Measurements from ENCODE around the gene LRRC8D.

The LRRC8D gene

GRCh38 chr1:89800718-89801117 is 20.1 kb upstream of the LRRC8D start:
- no peak for TF ChIP-seq CTCF (IDR thresholded peaks at IDR 0.05; ENCODE audit: low read depth, low read length, missing control alignments)
- no peak overlapping the region for H3K4me3 ChIP-seq (ENCODE audit: low read depth, low read length)
- no peak for DNase-seq (ENCODE audit: low read depth)

DNA sequence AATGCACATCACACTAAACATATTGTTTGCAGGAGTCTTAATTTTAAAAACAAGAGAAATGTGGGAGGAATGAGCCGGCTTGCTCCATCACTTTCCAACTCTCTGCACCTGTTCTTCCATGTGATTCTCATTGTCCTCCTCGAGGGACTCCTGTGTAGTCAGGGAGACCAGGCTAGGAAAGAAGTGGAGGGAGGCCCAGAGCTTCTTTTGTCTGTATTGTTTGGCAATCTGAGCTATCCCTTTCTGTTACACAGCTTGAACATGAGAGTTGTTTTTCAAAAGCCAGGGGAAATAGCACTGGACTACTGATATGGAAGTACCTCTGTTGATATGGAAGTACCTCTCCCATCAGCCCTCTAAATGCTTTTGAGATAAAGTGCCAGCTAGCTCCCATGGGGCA is 18.8 kb upstream of the LRRC8D start:
- no peak overlapping the region for H3K4me3 ChIP-seq (ENCODE audit: low read depth, low read length)
- DNase-seq (ENCODE audit: low read depth), result no peak
- no peak for TF ChIP-seq CTCF (IDR thresholded peaks at IDR 0.05; ENCODE audit: low read depth, low read length, missing control alignments)

DNA sequence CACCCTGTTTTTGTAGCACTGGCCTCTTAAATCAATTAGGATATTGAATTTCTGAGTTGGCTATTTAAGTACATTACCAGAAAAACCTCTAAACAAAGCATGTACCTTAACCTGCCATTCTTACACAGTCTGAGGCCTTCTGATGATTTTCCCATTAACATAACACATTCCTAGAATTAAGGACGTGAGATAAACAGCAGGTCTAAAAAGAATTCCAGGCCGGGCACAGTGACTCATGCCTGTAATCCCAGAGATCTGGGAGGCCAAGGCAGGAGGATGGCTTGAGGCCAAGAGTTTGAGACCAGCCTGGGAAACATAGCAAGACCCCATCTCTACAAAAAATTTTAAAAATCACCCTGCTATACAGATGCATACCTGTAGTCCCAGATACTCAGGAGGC is 18.0 kb upstream of the LRRC8D start:
- no peak overlapping the region for H3K4me3 ChIP-seq (ENCODE audit: low read depth, low read length)
- no peak for DNase-seq (ENCODE audit: low read depth)
- no peak for TF ChIP-seq CTCF (IDR thresholded peaks at IDR 0.05; ENCODE audit: low read depth, low read length, missing control alignments)

- TF ChIP-seq CTCF (IDR thresholded peaks at IDR 0.05; ENCODE audit: low read depth, low read length, missing control alignments), result peak; percentile 87
- no peak overlapping the region for H3K4me3 ChIP-seq (ENCODE audit: low read depth, low read length)
- DNase-seq (ENCODE audit: low read depth), result peak; percentile 68
Observed at GRCh38 chr1:89804642-89805237, 16.1 kb upstream of the LRRC8D start.

GRCh38 chr1:89806616-89807015 is 14.2 kb upstream of the LRRC8D start:
- no peak overlapping the region for H3K4me3 ChIP-seq (ENCODE audit: low read depth, low read length)
- no peak for TF ChIP-seq CTCF (IDR thresholded peaks at IDR 0.05; ENCODE audit: low read depth, low read length, missing control alignments)
- DNase-seq (ENCODE audit: low read depth), result no peak

DNA sequence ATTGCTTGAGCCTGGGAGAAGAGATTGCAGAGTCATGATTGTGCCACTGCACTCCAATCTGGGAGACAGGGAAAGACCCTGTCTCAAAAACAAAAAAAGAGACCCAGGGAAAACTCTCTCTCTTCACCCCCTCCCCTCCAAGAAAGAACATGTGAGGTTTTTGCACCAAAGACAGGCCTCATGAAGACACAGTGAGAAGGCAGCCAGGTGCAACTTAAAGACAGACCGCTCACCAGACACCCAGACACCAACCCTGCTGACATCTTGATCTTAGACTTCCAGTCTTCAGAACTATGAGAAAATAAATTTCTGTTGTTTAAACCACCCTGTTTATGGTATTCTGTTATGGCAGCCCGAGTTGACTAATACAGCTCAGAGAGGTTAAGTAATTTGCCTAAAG is 13.3 kb upstream of the LRRC8D start:
- H3K4me3 ChIP-seq (ENCODE audit: low read depth, low read length), result no peak overlapping the region
- DNase-seq (ENCODE audit: low read depth), result no peak
- TF ChIP-seq CTCF (IDR thresholded peaks at IDR 0.05; ENCODE audit: low read depth, low read length, missing control alignments), result no peak

- no peak for DNase-seq (ENCODE audit: low read depth)
- H3K4me3 ChIP-seq (ENCODE audit: low read depth, low read length), result no peak overlapping the region
- no peak for TF ChIP-seq CTCF (IDR thresholded peaks at IDR 0.05; ENCODE audit: low read depth, low read length, missing control alignments)
Observed at GRCh38 chr1:89807983-89808382, 12.8 kb upstream of the LRRC8D start.
